ENCODE results near the gene SSNA1.

SSNA1 gene

DNA sequence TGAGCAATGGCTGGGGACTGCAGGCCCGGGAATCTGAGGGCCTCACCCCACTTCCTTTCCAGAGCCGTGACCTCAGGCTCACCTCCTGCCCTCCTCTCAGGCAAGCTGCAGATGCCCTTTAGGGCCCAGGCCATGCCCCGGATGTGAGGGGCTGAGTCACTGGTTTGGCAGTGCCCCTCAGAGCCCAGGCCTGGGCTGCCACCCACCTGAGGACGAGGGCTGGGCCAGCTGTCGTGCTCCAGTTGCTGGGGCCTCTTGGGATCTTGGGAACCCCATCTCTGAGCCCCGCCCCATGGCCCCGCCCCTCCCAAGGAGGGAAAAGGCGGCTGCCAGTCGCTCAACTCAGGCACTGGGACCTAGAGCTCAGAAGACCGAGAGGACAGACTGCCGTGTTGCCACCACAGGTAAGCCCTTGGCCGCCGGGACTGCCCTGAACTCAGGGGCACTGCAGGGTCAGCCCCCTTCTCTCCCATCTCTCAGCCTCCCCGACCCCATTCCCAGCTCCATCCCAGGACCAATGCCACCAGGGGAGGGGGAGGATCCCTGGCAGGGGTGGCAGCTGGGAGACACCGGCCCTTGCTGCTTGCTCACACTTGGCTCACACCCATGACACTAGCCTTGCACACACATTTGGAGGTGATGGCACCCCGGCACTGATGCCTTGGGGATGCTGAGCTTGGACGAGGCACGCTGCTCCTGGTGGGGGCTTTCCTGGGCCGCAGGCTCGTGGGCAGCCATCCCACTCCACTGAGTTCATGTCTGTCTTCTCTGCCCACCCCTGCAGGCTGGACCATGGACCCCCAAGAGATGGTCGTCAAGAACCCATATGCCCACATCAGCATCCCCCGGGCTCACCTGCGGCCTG lies 36.6 kb downstream of the SSNA1 start, which contains the start of gene CYSRT1:
Gene CYSRT1, plus strand, starts transcription at position 345 of the 865 bp plus-strand sequence. Its CDS starts 448 bp downstream, at position 793.
- H3K27me3 Mint-ChIP-seq: peaks cover 2% of the 10 kb centered on the region
- no peaks in the 10 kb centered on the region for H3K36me3 Mint-ChIP-seq
- H3K27ac Mint-ChIP-seq: no peak within 1 kb of the TSS
- peak within 1 kb of the TSS; percentile 82 for H3K4me3 Mint-ChIP-seq
- peaks cover 8% of the 10 kb centered on the region for H3K4me1 Mint-ChIP-seq
- no peaks in the 10 kb centered on the region for H3K9me3 Mint-ChIP-seq

DNA sequence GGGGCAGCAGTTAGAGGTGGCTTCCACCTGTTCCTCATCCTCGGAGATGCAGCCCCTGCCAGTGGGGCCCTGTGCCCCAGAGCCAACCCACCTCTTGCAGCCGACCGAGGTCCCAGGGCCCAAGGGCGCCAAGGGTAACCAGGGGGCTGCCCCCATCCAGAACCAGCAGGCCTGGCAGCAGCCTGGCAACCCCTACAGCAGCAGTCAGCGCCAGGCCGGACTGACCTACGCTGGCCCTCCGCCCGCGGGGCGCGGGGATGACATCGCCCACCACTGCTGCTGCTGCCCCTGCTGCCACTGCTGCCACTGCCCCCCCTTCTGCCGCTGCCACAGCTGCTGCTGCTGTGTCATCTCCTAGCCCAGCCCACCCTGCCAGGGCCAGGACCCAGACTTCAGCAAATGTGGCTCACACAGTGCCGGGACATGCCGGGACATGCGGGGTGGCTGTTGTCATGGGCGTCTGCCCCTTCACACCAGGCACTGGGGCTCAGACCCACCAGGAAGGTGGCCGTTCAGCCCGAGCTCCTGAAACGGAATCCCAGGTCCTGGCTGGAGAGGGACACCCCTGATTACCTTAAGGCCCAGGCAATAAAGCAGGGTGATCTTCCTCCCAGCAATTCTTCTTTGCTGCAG lies 37.3 kb downstream of the SSNA1 start:
- Mint-ChIP-seq H3K27ac (no peak overlapping the region), H3K27me3 (peaks cover 2% of the 10 kb centered on the region), H3K4me3 (no peak overlapping the region), H3K9me3 (no peaks in the 10 kb centered on the region), H3K36me3 (no peaks in the 10 kb centered on the region), H3K4me1 (peaks cover 8% of the 10 kb centered on the region)

DNA sequence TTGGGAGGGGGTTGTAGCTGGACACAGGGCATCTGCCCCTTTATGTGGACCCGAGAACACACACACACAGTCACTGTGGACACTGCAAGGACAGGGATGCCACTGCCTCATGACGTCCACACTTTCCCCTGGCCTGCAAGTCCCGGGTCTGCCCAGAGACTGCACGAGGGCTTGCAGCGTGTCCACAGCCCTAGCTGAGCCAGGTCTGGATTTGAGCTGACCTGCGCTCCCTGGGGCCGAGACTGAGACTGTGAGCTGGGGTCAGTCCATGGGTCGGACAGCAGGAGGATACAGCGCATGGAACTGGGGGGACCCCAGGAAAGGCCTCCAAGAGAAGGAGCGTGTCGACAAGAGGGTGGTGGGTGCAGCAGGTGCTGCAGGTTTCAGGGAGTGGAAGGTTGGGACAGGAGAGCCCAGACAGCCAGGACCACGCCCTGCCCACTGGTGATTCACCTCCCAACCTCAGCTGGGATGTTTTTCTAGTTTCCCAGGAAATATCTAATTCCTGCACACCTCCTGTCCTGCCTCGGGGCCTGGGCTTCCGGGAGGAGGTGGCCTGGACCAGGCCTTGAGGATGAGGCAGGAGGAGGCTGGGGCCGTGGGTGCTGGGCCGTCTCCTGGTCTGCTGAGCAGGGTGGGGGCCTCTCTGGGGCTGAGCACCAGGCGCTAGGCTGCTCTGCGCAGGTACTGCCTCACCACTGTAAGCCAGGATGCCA lies 38.0 kb downstream of the SSNA1 start:
- H3K36me3 Mint-ChIP-seq: no peaks in the 10 kb centered on the region
- H3K4me1 Mint-ChIP-seq: peaks cover 8% of the 10 kb centered on the region
- no peak overlapping the region for H3K4me3 Mint-ChIP-seq
- no peak overlapping the region for H3K27ac Mint-ChIP-seq
- H3K27me3 Mint-ChIP-seq: peaks cover 2% of the 10 kb centered on the region
- no peaks in the 10 kb centered on the region for H3K9me3 Mint-ChIP-seq

DNA sequence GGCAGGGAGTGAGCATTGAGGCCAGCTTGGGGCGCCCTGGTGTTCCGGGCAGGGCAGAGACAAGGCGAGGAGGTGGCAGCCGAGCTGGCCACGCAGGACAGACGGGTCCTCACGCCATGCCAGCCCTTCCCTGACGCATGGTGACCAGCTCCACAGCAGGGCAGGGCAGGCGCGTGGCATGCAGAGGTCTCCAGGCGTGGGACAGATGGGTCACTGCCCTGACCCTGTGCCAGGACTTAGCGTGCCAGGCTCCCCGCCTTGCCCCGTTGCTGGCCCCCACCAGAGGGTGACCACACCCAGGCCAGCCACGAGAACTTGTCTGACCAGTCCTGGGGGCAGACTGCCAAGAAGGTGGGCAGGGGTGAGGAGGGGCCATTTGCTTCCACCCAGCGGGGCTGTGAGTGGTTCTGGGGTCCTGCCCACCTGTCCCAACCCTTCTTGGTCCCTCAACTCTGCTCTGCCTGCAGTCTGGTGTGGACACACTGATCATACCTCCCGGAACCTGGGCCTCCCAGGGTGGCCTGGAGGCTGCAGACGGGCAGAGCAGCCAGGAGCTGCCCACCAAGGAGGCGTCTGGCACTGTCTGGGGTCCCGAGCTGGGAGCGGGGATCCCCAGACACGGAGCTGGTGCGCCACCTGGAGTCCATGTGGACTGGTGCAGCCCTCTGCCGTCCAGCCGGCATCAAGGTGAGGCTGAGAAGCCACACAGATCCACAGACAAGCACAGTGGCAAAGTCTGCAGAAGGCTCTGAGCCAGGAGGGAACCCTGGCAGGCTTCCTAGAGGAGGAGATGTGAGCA lies 38.8 kb downstream of the SSNA1 start, which contains the start of gene RNF224:
Gene RNF224, plus strand, starts transcription at position 449 of the 799 bp plus-strand sequence. CDS start 834 bp downstream, outside the sequence.
- Mint-ChIP-seq H3K4me3 (peak within 1 kb of the TSS; percentile 16), H3K27me3 (peaks cover 2% of the 10 kb centered on the region), H3K36me3 (no peaks in the 10 kb centered on the region), H3K27ac (peak within 1 kb of the TSS; percentile 70), H3K9me3 (no peaks in the 10 kb centered on the region), H3K4me1 (peaks cover 8% of the 10 kb centered on the region)

DNA sequence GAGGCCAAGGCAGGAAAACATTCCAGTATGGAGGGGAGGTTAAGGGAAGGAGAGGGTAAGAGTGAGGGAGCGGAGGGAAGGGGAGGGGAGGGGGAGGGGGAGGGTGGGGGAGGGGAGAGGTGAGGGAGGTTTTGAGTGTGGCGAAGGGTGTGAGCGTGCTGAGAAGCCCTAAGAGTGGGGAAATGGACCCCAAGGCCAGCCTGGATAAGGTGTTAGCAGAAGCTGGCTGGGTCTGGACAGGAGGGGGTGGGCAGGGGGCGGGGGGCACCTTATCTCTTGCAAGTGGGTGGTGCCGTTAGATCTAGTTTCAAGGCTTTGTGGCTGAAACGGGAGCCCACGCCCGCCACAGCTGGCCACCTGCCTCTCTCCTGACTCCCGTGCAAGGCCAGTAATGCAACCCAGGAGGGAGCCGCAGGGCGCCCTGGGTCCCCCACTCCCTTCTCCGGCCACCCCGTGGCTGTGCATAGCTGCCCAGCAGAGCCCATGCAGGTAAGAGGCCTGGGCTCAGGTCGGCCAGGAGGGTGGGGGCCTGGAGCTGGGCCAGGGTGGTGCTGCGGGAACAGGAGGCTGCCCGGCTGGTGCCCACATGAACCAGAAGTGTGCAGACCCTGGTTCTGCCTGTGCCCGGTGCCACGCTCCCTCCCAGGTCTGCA lies 39.5 kb downstream of the SSNA1 start:
- no peaks in the 10 kb centered on the region for H3K36me3 Mint-ChIP-seq
- H3K4me1 Mint-ChIP-seq: peaks cover 6% of the 10 kb centered on the region
- H3K27me3 Mint-ChIP-seq: peaks cover 2% of the 10 kb centered on the region
- H3K9me3 Mint-ChIP-seq: no peaks in the 10 kb centered on the region
- peak overlapping the region; percentile 70 for H3K27ac Mint-ChIP-seq
- no peak overlapping the region for H3K4me3 Mint-ChIP-seq

DNA sequence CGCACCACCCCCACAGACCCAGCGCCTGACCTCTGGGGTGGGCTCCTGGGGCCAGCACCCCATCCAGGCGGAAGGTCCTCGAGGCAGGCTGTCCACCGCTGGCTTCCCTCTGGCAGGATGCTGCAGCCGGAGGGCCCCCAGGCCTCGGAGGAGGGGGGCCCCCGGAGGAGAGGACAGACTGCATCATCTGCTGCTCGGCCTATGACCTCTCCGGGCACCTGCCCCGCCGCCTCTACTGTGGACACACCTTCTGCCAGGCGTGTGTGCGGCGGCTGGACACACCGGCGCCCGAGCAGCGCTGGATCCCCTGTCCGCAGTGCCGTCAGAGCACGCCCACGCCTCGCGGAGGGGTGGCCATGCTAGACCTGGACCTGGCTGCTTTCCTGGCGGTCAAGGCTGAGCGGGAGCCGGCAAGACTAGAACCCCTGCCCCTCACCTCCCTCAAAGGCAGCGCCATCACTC lies 40.1 kb downstream of the SSNA1 start:
- H3K27me3 Mint-ChIP-seq: peaks cover 2% of the 10 kb centered on the region
- H3K36me3 Mint-ChIP-seq: no peaks in the 10 kb centered on the region
- H3K27ac Mint-ChIP-seq: no peak overlapping the region
- peaks cover 4% of the 10 kb centered on the region for H3K4me1 Mint-ChIP-seq
- H3K9me3 Mint-ChIP-seq: no peaks in the 10 kb centered on the region
- H3K4me3 Mint-ChIP-seq: no peak overlapping the region

DNA sequence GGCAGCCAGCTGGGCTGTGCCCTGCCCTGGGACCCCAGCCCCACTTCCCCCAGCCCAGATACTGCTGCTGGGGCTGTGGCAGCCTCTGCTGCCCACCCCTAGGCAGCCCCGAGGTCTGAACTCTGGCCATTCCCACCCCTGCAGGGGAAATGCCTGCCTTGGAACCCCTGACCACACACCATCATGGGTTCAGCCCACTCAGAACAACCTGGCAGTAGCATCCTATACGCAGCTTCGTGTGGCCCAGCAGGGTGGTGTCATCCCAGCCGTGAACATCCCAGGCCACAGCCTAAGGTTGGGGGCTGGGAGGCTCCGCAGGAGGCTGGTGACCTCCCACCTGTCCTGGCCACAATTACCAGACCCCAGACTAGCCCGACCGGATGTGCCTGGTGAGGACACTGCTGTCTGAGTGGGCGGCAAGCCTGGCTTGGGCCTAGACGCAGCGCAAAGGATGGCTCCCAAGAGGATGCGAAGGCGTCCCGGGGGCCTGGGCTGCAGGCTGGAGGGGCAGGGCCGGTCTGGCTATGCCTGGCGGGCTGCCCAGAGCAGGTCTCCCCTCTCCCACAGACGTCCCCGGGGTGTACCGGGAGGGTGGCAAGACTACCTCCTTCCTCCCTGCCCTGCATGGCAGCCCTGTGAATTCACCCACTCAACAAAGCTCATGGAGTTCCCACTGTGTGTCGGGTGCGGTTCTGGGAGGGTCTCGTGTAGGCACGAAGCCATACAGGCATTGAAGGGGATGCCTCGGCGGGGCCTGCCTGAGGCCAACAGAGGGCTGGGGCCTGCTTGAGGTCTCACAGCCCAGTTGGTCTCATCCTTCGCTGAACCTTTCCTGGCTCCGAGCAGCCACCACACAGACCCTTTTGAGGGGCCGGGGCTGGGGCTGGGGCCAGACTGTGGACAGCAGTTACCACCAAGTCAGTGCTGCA lies 40.8 kb downstream of the SSNA1 start:
- H3K27me3 Mint-ChIP-seq: peaks cover 2% of the 10 kb centered on the region
- no peaks in the 10 kb centered on the region for H3K36me3 Mint-ChIP-seq
- H3K27ac Mint-ChIP-seq: no peak overlapping the region
- peaks cover 4% of the 10 kb centered on the region for H3K4me1 Mint-ChIP-seq
- no peak overlapping the region for H3K4me3 Mint-ChIP-seq
- no peaks in the 10 kb centered on the region for H3K9me3 Mint-ChIP-seq

DNA sequence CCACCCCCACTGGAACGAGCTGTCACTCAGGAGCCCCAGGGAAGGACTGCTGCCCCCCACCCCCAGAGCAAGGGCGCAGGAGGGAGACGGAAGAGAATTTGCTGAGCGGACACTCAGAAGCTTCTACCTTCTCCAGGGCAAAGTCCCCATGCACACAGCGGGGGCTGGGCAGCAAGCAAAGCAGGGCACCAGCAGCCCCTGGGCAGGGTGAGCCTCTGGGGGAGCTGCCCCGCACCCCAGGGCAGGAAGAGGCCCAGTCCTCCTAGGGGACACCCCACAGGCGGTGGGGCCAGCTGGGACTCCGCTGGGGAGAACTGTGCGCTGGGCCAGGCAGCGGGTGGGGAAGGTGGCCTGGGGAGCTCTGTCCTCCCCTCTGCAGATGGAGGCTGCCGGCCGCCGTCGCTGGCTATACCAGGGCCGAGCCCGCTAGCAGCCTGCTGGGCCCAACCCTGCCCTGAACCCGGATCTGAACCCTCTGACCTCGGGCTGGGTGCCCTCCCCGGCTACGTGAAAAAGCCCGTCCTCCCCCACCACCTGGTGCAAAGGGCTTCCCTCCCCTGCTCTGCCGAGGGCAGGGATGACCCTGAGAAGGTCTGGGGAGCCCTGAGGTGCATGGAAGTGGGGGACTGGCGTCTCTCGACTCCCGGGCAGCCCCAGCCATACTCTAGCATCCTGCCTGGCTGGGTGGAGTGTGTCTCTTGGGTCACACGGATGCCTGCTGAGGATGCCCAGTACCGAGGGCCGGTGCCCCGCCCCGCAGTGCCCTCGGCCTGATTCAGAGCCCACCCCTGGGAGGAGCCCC lies 41.6 kb downstream of the SSNA1 start:
- no peaks in the 10 kb centered on the region for H3K9me3 Mint-ChIP-seq
- H3K27ac Mint-ChIP-seq: no peak overlapping the region
- peaks cover 4% of the 10 kb centered on the region for H3K4me1 Mint-ChIP-seq
- H3K4me3 Mint-ChIP-seq: no peak overlapping the region
- H3K36me3 Mint-ChIP-seq: no peaks in the 10 kb centered on the region
- H3K27me3 Mint-ChIP-seq: peaks cover 2% of the 10 kb centered on the region

DNA sequence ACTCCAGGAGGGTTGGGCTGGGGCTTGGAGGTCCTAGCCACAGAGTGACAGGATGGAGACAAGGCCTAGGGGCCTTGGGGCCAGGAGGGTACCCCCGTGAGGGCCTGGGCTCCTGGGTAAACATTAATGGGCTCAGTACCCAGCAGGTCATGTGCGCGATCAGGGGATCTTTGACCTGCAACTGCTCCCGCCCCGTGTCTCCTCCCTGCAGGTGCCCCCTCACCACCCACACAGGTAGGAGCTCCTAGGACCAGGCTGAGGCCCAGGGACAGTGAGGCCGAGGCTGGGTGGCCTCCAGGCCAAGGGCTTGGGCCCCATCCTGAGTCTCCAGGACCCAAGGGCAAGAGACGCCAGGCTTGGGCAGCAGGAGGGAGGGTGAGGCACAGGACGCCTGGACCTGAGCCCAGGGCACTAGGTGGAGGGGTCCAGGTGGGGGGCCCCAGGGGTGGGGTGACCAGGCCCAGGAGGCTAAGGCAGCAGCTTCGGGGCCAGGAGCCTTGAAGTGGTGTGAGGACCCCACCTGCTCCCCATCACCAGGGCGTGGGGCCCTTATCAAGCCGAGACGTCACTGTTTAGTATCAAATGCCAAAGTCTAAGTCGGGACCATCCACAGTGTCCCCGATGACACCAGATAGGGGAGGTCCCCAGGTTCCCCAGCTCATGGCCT lies 42.4 kb downstream of the SSNA1 start, which contains the start of gene SLC34A3:
Gene SLC34A3, plus strand, starts transcription at position 197 of the 667 bp plus-strand sequence. CDS start 802 bp downstream, outside the sequence.
- H3K9me3 Mint-ChIP-seq: no peaks in the 10 kb centered on the region
- H3K27ac Mint-ChIP-seq: no peak within 1 kb of the TSS
- peaks cover 4% of the 10 kb centered on the region for H3K4me1 Mint-ChIP-seq
- H3K27me3 Mint-ChIP-seq: peaks cover 2% of the 10 kb centered on the region
- no peaks in the 10 kb centered on the region for H3K36me3 Mint-ChIP-seq
- no peak within 1 kb of the TSS for H3K4me3 Mint-ChIP-seq

DNA sequence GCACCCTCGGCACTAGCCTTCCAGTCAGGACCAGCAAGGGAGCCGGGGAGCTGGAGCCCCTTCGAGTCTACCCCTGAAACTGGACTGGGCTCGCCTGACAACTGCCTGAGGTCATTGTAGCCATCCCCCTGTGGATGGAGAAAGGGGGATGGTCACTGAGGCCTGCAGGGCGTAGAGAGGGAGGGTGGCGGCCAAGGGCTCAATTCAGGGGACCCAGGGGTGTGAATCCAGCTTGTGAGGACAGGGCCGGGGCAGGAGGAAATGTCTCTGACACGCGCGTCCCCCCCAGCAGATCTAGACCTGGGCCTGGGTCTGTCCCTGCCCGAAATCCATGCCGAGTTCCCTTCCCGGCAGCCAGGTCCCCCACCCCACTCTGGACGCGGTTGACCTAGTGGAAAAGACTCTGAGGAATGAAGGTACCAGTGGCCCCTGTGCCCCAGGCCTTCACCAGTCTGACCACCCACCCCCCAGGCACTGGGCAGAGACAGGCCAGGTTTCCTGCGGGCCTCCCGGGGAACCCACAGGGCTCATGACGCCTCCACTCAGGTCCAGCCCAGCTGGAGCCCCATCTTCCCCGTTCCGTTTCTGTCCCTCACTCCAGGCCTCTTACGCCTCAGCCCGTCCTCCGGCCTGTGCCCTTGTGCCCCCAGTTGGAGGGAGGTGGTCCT lies 43.0 kb downstream of the SSNA1 start:
- no peak overlapping the region for H3K27ac Mint-ChIP-seq
- peaks cover 2% of the 10 kb centered on the region for H3K27me3 Mint-ChIP-seq
- H3K4me1 Mint-ChIP-seq: peaks cover 4% of the 10 kb centered on the region
- H3K36me3 Mint-ChIP-seq: no peaks in the 10 kb centered on the region
- no peaks in the 10 kb centered on the region for H3K9me3 Mint-ChIP-seq
- no peak overlapping the region for H3K4me3 Mint-ChIP-seq

DNA sequence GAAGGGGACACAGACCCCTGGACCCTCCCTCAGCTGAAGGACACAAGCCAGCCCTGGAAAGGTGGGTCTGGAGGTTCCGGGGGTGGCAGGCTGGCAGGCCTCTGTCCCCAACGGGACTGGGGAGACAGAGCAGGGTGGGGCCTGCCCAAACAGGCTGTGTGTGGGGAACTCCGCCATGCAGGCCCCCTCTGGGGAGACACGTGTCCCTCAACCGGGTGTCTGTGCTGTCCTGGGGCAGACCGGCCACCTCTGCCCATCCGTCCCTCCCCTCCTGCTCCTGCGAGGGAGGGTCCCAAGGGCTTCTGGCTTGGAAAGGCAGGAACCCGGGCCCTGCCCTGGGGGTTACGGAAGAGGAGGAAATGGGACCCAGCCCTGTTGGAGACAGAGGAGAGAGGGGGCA lies 43.6 kb downstream of the SSNA1 start:
- Mint-ChIP-seq H3K4me1 (peaks cover 4% of the 10 kb centered on the region), H3K27ac (no peak overlapping the region), H3K27me3 (peaks cover 2% of the 10 kb centered on the region), H3K4me3 (no peak overlapping the region), H3K9me3 (no peaks in the 10 kb centered on the region), H3K36me3 (no peaks in the 10 kb centered on the region)

DNA sequence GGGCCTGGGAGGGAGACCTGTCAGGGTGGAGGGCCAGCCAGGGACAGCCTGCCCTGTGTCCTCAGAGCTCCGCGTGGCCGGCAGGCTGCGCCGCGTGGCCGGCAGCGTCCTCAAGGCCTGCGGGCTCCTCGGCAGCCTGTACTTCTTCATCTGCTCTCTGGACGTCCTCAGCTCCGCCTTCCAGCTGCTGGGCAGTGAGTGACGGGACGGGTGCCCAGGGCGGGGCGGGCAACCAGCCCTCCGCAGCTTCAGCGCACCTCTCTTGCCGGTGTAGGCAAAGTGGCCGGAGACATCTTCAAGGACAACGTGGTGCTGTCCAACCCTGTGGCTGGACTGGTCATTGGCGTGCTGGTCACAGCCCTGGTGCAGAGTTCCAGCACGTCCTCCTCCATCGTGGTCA lies 44.0 kb downstream of the SSNA1 start:
- Mint-ChIP-seq H3K9me3 (no peaks in the 10 kb centered on the region), H3K27ac (no peak overlapping the region), H3K27me3 (peaks cover 2% of the 10 kb centered on the region), H3K4me3 (no peak overlapping the region), H3K4me1 (peaks cover 7% of the 10 kb centered on the region), H3K36me3 (no peaks in the 10 kb centered on the region)

Measured in activated naive CD4-positive, alpha-beta T cell treated with anti-CD3 and anti-CD28 coated beads, Interleukin-2, amount 50 U/mL, for 24 hours (primary cell).